GM19035 (cell line): ENCODE data around the gene SLC35B1.
"Not testable (repeated sequence)": the region's sequence is repeated elsewhere in the genome, so short reads cannot be mapped to it uniquely, and the experiment has no call there.

Experiments
- ATAC-seq: cut with Tn5 transposase; IDR thresholded peaks from one replicate; pipeline ENCODE4 v1.9.1; 2021; ENCODE audit not compliant: unreplicated experiment

Gene SLC35B1

GRCh38 chr17:49734515-49735490, 27.0 kb upstream of the SLC35B1 start:
- ATAC-seq: no peak

GRCh38 chr17:49731435-49731831, 23.7 kb upstream of the SLC35B1 start:
- ATAC-seq: no peak

GRCh38 chr17:49730785-49731434, 23.1 kb upstream of the SLC35B1 start:
- ATAC-seq: no peak

- ATAC-seq: no peak
Observed at GRCh38 chr17:49730078-49730784, 22.5 kb upstream of the SLC35B1 start.

- ATAC-seq: no peak
Observed at GRCh38 chr17:49729069-49729468, 21.3 kb upstream of the SLC35B1 start.

DNA sequence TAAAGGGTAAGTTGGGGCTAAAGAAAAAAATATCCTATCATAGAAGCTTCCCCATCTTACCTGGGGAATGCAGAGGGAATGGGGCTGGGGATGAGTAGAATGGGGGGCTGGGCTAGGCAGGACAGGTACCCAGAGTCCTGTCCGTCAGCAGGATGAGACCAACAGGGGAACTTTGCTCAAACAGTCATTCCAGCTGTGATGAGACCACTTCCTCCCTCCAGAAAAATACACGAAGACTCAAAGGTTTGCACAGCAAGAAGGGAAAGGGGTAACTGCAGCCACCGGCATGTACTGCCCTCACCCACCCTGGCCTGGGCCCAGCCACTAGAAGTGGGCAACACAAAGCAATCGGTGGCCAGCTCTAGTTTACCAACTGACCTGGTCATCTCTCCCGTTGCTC, 20.7 kb upstream of the SLC35B1 start:
- ATAC-seq: no peak

GRCh38 chr17:49727380-49727779, 19.6 kb upstream of the SLC35B1 start:
- ATAC-seq: no peak

GRCh38 chr17:49725452-49726130, 17.8 kb upstream of the SLC35B1 start:
- ATAC-seq: no peak

DNA sequence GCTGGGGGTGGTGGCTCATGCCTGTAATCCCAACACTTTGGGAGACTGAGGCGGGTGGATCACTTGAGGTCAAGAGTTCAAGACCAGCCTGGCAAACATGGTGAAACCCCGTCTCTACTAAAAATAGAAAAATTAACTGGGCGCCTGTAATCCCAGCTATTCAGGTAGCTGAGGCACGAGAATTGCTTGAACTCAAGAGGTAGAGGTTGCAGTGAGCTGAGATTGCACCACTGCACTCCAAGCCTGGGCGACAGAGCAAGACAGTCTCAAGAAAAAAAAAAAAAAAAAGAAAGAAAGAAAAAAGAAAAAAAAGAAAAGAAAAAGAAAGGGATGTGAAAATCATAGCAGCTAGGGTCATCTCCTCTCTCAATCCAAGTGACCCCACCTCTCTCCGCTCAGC, 16.8 kb upstream of the SLC35B1 start:
- not testable (repeated sequence) for ATAC-seq

DNA sequence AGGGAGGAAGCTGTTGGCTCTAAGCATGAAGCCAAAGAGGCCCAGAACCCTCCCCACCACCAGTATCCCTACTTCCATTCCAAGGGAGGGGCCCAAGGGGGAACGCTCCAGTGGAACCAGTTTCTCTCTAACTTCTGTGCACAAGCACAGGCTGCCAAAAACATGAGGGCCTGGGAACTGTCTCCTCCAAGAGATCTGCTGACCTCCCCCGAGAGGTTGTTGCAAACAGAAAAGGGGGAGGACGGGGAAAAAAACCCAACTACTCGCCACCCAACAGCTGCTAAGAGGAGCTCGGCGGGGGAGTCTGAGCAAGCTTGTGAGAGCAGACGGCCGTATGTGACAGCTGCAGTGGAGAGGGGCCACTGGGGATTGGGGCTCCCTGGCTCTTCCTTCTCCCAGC, 15.7 kb upstream of the SLC35B1 start:
- no peak for ATAC-seq

- no peak for ATAC-seq
Observed at GRCh38 chr17:49722066-49722465, 14.3 kb upstream of the SLC35B1 start.

DNA sequence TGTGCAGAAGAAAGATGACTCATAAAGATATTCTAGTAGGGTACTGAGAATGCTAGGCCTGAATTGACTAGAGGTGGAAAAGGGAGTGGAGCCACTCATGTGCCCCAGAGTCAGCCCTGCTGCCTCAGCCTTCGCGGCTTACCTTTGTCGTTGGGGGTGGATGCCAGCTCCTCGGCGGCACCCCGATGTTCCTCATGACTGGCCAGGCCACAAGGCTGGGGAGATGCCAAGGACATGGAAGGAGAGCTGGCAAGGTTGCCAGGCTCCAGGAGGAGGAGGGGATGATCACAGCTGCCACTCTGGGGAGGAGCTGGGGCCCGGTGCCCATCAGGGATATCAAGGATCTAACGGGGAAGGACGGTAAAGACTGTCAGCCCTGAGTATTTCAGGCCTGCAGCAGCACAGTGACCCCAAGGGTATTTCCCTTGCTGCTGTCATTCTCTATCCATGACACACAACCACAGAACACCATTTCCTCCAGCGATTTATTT, 9.7 kb upstream of the SLC35B1 start:
- ATAC-seq: no peak

GRCh38 chr17:49716668-49717364, 9.1 kb upstream of the SLC35B1 start:
- no peak for ATAC-seq

DNA sequence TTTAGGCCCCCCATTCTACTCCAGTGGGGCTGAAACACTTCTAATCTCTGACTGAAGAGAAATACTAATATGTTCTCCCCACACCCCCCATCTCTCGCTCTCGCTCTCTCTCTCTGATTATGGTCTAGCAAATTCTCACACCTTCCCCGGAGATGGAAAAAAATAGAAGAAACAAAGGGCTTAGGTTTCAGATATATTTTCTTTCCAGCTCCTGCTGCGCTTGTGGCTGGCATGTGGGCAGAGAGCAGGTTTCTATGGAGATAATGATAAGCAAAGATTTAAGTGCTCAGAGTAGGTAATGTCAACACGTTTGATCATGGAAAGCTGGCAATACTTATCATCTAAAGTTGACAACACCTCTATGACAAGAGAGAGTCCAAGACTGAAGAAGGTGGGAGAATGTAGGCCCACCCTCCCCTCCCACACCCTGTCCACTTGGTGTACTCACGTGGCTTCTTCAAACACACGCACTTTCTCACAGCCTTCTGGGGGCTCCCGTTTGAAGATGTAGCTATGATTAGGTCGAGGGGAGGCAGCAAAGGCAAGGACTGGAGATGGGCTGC, 8.0 kb upstream of the SLC35B1 start:
- no peak for ATAC-seq

GRCh38 chr17:49715216-49715615, 7.5 kb upstream of the SLC35B1 start:
- ATAC-seq: no peak

- no peak for ATAC-seq
Observed at GRCh38 chr17:49708515-49709183, 885 bp upstream of the SLC35B1 start.

- no peak for ATAC-seq
Observed at GRCh38 chr17:49707246-49707607, 537 bp downstream of the SLC35B1 start.

DNA sequence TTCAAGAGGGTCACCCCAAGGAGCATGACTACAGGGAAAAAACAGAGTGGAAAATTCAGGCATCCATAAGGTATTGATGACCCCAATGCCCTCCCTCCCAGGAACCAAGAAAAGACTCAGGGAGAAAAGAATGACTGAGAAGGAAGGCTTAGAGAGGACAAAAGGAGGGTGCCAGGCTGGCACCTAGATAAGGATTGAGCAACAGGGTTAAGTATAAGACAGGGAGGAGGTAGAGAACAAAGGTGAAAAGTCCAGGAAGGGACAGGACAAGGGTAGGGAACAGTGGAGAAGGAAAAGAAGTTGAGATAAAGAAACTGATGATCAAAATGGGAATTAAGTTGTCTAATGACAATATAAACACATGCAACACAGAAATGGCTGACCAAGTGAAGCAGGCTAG, 2.5 kb downstream of the SLC35B1 start:
- no peak for ATAC-seq

GRCh38 chr17:49703557-49704277, 4.0 kb downstream of the SLC35B1 start:
- no peak for ATAC-seq
